Activated CD8-positive, alpha-beta memory T cell treated with anti-CD3 and anti-CD28 coated beads, Interleukin-2, amount 50 U/mL, for 1 hour (primary cell): Measurements from ENCODE around the gene PAPSS1.
"Not testable (repeated sequence)": the region's sequence is repeated elsewhere in the genome, so short reads cannot be mapped to it uniquely, and the experiment has no call there.

Source experiments
- DNase-seq: peaks from one replicate; pipeline ENCODE4 v3.0.0-alpha.2; 2020; ENCODE audit errors: extremely low read depth

PAPSS1 gene

DNA sequence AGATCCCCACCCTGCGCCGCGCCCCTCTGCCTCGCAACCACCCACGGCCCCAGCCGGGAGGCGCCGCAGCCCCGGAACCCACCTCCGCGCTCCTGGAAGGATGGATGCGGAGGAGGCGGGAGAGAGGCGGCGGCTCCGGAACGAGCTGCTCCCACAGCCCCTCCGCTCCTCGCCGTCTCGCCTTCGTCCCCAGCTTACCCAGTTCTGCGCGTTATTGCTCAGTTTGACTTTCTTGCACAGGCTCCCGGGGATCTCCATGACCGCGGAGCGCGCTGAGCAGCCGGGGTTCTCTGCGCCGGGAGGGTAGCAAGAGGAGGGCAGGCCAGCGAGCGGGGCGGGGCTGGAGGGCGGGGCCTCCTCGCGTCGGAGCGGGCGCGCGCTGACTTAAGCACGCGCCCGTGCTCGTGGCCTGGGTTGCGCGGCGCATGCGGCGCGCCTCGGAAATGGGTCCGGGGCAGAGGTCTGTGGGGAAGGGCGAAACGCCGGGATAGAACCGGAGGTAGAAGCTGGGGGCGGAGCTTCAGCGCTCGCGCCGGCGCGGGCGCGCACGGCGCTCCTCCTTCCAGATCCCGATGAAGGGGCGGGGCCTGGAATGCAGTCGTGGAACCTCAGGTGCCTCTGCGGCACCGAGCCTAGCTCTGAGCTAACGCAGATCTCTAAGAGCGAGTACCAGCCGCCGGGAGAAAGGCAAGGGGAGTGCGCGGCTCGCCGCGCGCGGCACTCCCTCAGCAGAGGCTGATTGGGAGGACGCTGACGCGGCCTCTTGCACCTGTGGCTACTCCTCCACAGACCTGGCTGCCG, at the start of gene PAPSS1:
TSS of gene PAPSS1 (minus strand) at position 313 of the 801 bp plus-strand sequence. CDS start at position 258, 55 bp downstream.
- peak; percentile 79 for DNase-seq

DNA sequence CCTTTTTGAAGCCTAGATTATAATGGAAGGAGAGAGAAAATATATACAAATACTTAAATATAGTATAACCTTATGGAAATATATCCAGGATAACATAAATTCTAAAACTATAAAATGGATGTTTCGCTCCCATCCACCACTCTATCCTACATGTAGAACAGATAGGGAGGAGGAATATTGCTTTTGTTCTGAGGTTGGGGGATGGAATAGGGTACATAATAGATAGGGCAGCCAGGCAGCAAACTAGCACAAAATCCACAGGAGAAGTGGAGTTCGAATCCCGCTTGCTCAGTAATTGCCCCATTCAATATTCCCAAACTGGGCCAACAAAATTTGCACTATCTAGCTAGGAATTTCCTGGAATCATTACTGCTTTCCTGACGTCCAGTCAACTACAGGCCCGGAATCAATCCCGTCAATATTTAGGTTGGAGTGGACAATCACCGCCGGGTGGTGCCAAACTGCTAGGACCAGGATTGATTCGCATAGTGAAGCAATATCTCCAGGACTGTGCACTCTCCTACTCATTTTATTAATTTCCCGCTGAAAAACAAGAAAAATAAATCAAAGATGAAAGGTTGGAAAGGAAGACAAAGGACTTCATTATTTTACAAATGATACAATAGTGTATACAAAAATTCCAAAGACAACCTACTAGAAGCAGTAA, 40.4 kb upstream of the PAPSS1 start:
- no peak for DNase-seq

GRCh38 chr4:107757864-107758476, 37.9 kb upstream of the PAPSS1 start:
- no peak for DNase-seq

DNA sequence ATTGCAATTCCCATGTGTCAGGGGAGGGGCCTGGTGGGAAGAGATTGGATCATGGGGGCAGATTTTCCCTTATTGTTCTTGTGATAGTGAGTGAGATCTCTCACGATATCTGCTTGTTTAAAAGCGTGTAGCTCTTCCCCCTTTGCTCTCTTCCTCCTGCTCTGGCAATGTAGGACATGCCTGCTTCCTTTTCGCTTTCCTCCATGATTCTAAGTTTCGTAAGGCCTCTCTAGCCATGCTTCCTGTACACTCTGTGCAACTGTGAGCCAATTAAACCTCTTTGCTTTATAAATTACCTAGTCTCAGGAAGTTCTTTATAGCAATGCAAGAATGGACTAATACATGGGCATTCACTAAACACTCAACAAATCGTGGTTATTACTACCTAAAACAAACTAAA, 37.2 kb upstream of the PAPSS1 start:
- DNase-seq = no peak

GRCh38 chr4:107755841-107756356, 35.9 kb upstream of the PAPSS1 start:
- DNase-seq = no peak

- DNase-seq = no peak
Measured at GRCh38 chr4:107751670-107752069, 31.6 kb upstream of the PAPSS1 start.

DNA sequence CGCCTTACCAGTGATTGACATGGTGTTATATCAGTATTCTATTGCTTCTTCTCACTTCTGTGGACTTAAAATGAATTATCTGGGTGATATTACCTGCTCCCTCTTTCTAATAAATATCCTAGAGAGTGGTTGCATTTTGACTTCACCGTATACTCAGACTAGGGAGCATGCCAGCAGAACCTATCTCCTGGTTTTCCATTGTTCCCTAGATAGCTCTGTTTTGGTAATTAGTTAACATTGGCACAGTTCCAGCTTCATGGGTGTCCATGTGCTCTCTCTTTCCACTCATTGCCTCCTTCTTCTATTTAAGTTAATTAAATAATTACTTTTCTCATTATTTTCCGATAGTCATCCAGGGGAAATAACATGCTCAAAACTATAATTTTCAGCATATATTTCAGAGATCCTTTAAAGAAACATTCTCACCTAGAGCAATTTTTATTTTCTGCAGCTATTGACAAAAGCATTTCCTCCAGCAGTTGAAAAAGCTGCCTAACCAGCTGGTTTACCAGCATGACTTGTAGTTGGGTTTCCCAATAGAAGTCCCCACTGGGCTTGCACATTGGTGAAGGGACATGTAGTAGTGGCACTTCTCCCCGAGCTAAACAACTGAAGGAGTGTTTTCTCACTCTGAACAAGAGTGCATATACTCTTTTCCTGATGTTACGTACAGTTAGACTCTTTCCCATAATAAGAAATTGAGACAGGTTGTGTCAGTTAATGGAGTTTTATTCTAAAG, 27.9 kb upstream of the PAPSS1 start:
- no peak for DNase-seq

DNA sequence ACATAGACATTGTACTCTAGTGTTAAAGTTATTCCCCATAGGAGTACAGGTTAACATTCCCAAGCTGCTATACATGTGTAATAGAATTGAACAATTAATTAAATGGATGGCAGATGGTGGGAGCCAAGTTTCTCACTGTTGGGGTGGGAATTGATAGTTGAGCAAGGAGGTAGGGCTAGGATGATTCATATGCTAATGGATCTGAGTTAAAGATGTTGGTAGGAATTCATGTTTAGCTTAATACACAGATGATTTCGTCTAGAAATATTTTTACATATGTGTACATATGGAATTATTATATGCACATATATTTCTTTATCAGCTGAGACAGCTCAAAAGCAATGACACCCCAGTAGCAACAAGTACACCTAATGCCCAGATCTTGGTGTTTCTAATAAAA, 26.1 kb upstream of the PAPSS1 start:
- DNase-seq = no peak

- no peak for DNase-seq
Measured at GRCh38 chr4:107744532-107744931, 24.5 kb upstream of the PAPSS1 start.

DNA sequence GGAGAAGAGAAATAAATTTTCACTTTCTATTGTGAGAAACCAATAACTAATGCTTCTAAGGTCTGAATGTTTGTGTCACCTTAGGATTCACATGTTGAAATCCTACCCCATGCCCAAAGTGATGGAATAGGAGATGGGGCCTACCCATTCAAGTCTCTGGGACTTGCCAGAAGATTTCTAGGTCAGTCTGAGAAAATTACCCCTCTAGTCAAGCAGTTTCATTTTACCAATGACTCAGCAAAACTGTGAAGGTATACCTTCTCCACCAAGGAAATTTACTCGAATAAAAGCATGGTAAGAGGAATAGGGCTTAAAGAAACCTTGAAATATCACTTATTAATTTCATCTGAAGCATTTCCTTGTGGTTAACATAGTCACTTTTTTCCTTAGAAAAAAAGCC, 23.5 kb upstream of the PAPSS1 start:
- no peak for DNase-seq

DNA sequence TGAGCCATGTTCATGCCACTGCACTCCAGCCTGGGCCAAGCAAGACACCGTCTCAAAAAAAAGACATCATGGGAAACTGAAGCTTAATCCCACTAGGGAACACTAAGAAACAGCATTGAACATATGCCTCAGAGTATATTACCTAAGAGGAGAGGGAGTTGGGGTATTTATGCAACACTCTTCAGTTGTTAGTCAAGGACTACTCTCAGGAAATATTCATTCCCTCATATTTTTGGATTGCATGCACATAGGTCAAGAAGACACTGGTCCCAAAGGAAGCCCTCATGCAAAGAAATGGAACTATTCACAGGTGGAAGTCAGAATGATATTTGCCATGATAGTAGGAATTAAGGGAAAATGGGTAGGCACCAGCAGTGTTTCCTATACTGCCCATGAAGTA, 22.8 kb upstream of the PAPSS1 start:
- no peak for DNase-seq

DNA sequence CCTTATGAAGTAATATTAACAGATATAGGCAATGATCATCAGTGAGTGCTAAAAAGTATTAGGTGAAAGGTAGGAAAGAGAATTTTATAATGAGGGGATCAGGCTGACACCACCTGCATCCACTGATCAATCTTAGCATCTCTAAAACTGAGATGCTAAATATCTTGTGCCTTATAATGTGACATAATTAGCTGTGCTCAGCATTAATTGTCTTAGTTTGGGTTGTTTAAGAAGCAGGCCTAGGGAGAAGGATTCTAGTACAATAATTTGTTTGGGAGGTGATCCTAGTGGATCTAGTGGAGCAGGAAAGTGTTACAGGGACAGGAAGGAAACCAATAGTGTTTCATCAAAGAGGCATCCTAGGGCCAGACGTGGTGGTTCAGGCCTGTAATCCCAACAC, 22.2 kb upstream of the PAPSS1 start:
- no peak for DNase-seq

DNA sequence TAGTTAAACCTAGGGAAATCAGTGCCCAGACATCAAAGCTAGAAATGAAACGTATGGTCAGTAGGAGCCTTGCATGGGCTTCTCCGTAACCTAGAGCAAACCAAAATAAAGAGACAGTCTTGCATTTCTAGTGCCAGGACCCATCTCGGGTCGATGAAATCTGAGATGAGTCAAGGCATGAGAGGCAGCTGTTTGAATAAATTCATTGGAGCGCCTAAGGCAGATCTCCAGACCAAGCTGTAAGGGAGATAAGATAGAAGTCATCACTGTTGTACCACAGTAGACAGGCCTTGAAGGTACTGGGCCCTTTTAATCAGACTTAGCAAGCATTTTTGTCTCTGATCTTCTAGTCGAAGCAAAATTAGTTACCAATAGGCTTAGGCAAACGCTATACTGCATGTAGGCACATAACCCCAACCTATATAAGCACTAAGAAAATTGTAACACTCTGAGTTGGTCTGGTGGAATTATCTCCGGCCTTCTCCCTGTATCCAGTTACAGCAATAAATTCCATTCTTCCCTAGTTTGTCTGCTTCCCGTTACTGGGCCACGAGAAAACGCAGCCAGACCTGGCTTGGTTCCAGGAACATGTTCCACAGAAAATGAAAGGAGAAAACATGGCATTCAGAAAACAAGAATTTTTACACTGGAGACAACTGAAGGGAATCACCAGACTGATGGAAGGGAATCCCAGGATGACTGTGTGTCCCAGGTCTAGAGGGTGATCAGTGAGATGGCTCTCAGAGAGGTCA, 21.1 kb upstream of the PAPSS1 start:
- DNase-seq = no peak

- DNase-seq = no peak
Measured at GRCh38 chr4:107740381-107740780, 20.3 kb upstream of the PAPSS1 start.

- DNase-seq = no peak
Measured at GRCh38 chr4:107737450-107737849, 17.4 kb upstream of the PAPSS1 start.

- no peak for DNase-seq
Measured at GRCh38 chr4:107736924-107737448, 17.0 kb upstream of the PAPSS1 start.

- DNase-seq = no peak
Measured at GRCh38 chr4:107736037-107736436, 16.0 kb upstream of the PAPSS1 start.

DNA sequence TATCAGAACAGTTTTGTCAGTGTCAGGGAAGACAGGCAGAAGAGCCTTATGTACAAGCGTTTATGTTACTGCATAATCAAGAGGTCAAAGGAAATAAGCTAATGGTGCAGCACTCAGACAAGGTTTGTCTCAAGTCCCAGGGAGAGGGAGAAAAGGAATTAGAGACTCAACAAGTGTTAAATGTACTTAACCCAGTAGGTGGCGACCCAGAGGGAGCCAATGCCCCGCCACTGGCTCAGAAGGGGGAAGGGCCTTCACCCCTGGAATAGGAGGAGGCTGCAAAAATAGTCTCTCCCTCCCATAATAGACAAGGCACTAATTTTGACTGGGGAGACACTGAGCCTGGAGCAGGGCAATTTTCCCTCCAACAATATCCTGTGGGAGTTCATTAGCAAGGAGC, 14.1 kb upstream of the PAPSS1 start:
- DNase-seq = no peak

DNA sequence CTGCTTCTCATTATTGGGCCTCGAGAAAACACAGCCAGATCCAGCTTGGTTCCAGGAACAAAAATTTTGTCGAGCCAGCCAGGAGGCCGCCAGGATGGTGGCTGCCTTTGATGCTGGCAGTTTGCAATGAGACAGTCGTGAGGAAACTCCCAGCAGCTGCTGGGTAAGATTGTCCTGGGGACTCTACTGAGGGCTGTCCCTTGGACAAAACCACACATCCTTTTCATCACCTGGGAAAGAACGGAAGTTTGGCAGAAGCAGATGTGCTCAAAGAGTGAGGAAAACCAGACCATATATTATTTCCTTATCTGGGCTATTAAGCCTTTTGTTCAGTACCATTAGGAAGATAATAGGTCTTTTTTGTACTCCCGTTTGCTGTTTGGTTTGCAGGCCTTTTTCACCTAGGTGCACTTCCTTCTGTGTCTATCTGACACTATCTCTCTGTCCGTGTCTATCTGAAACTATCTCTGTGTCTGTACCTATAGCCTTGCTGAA, 13.4 kb upstream of the PAPSS1 start:
- DNase-seq = no peak

GRCh38 chr4:107729050-107729449, 9.0 kb upstream of the PAPSS1 start:
- DNase-seq = not testable (repeated sequence)
